HepG2 (cell line): ENCODE results near the gene NFS1. TPM values are rescaled to one million over a fixed set of nuclear protein-coding genes. Genes with fewer than 3 reads are reported as not detected.
A peak's percentile ranks its signal among the peaks of the same experiment; 100 is the strongest.

Experiments
- ATF7-NPFF ChIP-seq: sonication (generic); formaldehyde crosslinking; IDR thresholded peaks from 2 replicates; pipeline ENCODE4 v1.8.1; 2023; ENCODE audit warnings: mild to moderate bottlenecking, low read depth, missing genetic modification reagents, moderate library complexity
- BCL6 ChIP-seq: IDR thresholded peaks from 2 replicates; pipeline ENCODE4 v1.6.1; 2016; ENCODE audit warnings: missing genetic modification reagents, missing compliant biosample characterization
- CREM ChIP-seq, 2 experiments: sonication (generic) in 1 of 2; formaldehyde crosslinking in 1 of 2; IDR thresholded peaks; 2 replicates each; pipeline versions ENCODE4 v1.4.0 to v1.6.1; 2016 to 2020; ENCODE audit warnings: antibody characterized with exemption in 1 of 2, mild to moderate bottlenecking in 1 of 2, missing genetic modification reagents in 1 of 2
- ELF3 ChIP-seq: IDR thresholded peaks from 2 replicates; pipeline ENCODE4 v1.6.1; 2016; ENCODE audit warnings: missing genetic modification reagents, missing compliant biosample characterization
- ERF ChIP-seq: IDR thresholded peaks from 2 replicates; pipeline ENCODE4 v1.6.1; 2018; ENCODE audit warnings: missing biosample characterization, missing genetic modification reagents
- FOXA1 ChIP-seq, 2 experiments: fragments of 450-650 bp in 1 of 2; sonication (generic) in 1 of 2; formaldehyde crosslinking in 1 of 2; IDR thresholded peaks; 2 replicates each; pipeline versions ENCODE4 v1.4.0 to v1.6.1; 2016 to 2020; ENCODE audit warnings: missing genetic modification reagents in 1 of 2
- KAT8 ChIP-seq: IDR thresholded peaks from 2 replicates; pipeline ENCODE4 v1.6.1; 2016; ENCODE audit warnings: missing genetic modification reagents, missing compliant biosample characterization
- MBD4 ChIP-seq: IDR thresholded peaks from 2 replicates; pipeline ENCODE4 v1.6.1; 2012; ENCODE audit warnings: low read length, inconsistent platforms, borderline replicate concordance
- NFATC3 ChIP-seq: sonication (generic); formaldehyde crosslinking; IDR thresholded peaks from 2 replicates; pipeline ENCODE4 v1.5.1; 2020; ENCODE audit warnings: mild to moderate bottlenecking, missing genetic modification reagents
- POGZ ChIP-seq: sonication (generic); formaldehyde crosslinking; IDR thresholded peaks from 2 replicates; pipeline ENCODE4 v1.4.0; 2020; ENCODE audit warnings: mild to moderate bottlenecking, missing genetic modification reagents
- POLR2A ChIP-seq, 2 experiments: IDR thresholded peaks; 2 replicates each; pipeline ENCODE4 v1.6.1; 2011; ENCODE audit warnings: low read depth in 2 of 2, low read length in 2 of 2, mild to moderate bottlenecking in 1 of 2, moderate library complexity in 1 of 2; ENCODE audit not compliant: insufficient read depth in 1 of 2
- PPARG ChIP-seq: conservative IDR thresholded peaks from 2 replicates; pipeline ENCODE4 v1.6.1; 2016; ENCODE audit warnings: missing biosample characterization, missing genetic modification reagents
- PRPF4 ChIP-seq: fragments of 200-400 bp; formaldehyde crosslinking; IDR thresholded peaks from 2 replicates; pipeline ENCODE4 v1.6.1; 2016; ENCODE audit warnings: low read length, low read depth; ENCODE audit not compliant: poor library complexity, severe bottlenecking
- SAP130 ChIP-seq: IDR thresholded peaks from 2 replicates; pipeline ENCODE4 v1.6.1; 2016; ENCODE audit warnings: low read depth
- SP1 ChIP-seq, 2 experiments: fragments of 450-650 bp in 1 of 2; sonication (generic) in 1 of 2; formaldehyde crosslinking in 1 of 2; IDR thresholded peaks; 2 replicates each; pipeline versions ENCODE4 v1.4.0 to v1.6.1; 2016 to 2020; ENCODE audit warnings: missing genetic modification reagents in 1 of 2
- ZBTB20 ChIP-seq: sonication (generic); formaldehyde crosslinking; IDR thresholded peaks from 2 replicates; pipeline ENCODE4 v1.8.1; 2023; ENCODE audit warnings: missing genetic modification reagents, low read depth, mild to moderate bottlenecking, borderline replicate concordance
- ZFP36L1 ChIP-seq: sonication (generic); formaldehyde crosslinking; IDR thresholded peaks from 2 replicates; pipeline ENCODE4 v1.8.0; 2022; ENCODE audit warnings: mild to moderate bottlenecking, missing genetic modification reagents, moderate library complexity
- ZNF816 ChIP-seq: sonication (generic); formaldehyde crosslinking; IDR thresholded peaks from 2 replicates; pipeline ENCODE4 v1.8.0; 2022; ENCODE audit warnings: missing genetic modification reagents, mild to moderate bottlenecking, borderline replicate concordance
- polyA plus RNA-seq, 8 experiments: library from polyadenylated mRNA; depleted of rRNA in 3 of 8; stranded (reverse) in 7 of 8; unstranded in 1 of 8; fragments of >200 nt; fragmentation: Illumina TruSeq in 4 of 8; extraction: Trizol in 4 of 8; gene quantifications; 2 replicates each; pipeline versions ENCODE4 v1.2.1 to v1.2.3, GENCODE V29; 2011 to 2016; ENCODE audit warnings: low read depth in 4 of 8, missing spikeins in 1 of 8, mixed read lengths in 1 of 8; ENCODE audit not compliant: insufficient read depth in 1 of 8
- total RNA-seq, 5 experiments: library from RNA; depleted of rRNA; stranded (reverse); fragments of >200 nt; fragmentation: Illumina TruSeq; extraction: Trizol; gene quantifications; 2 replicates each; pipeline ENCODE4 v1.2.3, GENCODE V29; 2016; ENCODE audit warnings: low read depth in 1 of 5
- TF ChIP-seq, protein P1 (sequence below), 2 experiments: fragments of 450-650 bp in 1 of 2; sonication (generic) in 1 of 2; formaldehyde crosslinking; IDR thresholded peaks; 2 replicates each; pipeline versions ENCODE4 v1.5.0 to v1.8.0; 2020 to 2022; ENCODE audit warnings: mild to moderate bottlenecking in 1 of 2, missing genetic modification reagents in 1 of 2
- TF ChIP-seq, protein P2 (sequence below): sonication (generic); formaldehyde crosslinking; IDR thresholded peaks from 2 replicates; pipeline ENCODE4 v1.5.1; 2020; ENCODE audit warnings: mild to moderate bottlenecking, missing genetic modification reagents, borderline replicate concordance
- TF ChIP-seq, protein P3 (sequence below): sonication (generic); formaldehyde crosslinking; IDR thresholded peaks from 2 replicates; pipeline ENCODE4 v1.5.1; 2020; ENCODE audit warnings: mild to moderate bottlenecking, missing genetic modification reagents, moderate library complexity

The NFS1 gene
- total and polyA plus RNA-seq, 2 of the 13 experiments (the other 11 are each of a cell fraction or from before 2014, with no cell fraction given) = 65.9 to 88.1 TPM

DNA sequence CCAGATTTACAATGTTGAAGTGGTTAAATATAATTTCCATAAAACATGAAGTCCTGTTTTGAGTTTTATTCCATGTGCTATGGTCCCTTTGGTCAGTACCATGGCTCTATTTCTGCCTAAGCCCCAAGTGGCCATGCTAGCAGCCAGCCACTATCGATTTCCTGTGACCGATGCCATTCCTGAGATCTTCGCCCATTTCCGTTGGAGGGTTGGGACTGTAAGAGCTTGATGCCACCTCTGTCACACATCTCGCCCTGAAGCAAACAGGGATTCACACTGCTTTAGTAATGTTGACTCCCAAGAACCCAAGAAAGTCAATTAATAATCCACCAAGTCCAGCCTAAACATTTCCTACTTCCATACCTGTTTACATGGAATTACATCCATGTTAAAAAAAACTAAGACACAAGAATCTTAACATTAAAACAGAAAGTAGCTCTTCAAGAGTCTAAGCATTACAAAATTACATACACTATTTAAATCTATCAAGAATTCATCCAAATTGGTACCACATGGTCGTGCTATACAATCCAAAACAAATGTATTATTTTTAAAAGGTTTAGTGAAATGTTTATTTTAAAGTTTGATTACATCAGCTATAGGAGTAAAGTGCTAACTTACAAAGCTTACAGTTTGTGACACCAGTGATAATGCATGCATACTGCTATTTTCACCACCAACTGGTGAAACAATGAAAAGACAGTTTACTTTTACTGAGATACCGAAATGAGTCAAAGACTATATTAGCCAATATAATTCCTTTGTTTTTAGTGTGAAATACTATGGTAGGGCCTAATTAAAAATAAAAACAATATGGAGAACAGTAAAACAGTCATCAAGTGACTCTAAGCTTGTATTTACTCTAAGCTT lies 40.4 kb upstream of the NFS1 start (continued):
- TF ChIP-seq ZNF816 (CRISPR knock-in tag) = peak; percentile 72; the same call in 1 of the 2 replicates
- TF ChIP-seq, protein P1, sequence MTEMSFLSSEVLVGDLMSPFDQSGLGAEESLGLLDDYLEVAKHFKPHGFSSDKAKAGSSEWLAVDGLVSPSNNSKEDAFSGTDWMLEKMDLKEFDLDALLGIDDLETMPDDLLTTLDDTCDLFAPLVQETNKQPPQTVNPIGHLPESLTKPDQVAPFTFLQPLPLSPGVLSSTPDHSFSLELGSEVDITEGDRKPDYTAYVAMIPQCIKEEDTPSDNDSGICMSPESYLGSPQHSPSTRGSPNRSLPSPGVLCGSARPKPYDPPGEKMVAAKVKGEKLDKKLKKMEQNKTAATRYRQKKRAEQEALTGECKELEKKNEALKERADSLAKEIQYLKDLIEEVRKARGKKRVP (CRISPR knock-in tag; IDR thresholded peaks at IDR 0.05) = peak in 1 of 2 experiments; percentile 73; a peak in 3 of 4 replicates
- TF ChIP-seq SAP130 = peak; percentile 68; the same call in 1 of the 2 replicates
- peak; percentile 50; the same call in 1 of the 2 replicates for TF ChIP-seq MBD4
- 0 out of 2 replicates have a peak, but pooled peaks have one; percentile 6 for TF ChIP-seq KAT8
- peak; percentile 46; the same call in 1 of the 2 replicates for TF ChIP-seq POGZ (CRISPR knock-in tag)
- peak; percentile 34; the same call in 1 of the 2 replicates for TF ChIP-seq ELF3
- TF ChIP-seq PRPF4 = peak; percentile 95
- TF ChIP-seq ZFP36L1 (CRISPR knock-in tag) = 0 out of 2 replicates have a peak, but pooled peaks have one; percentile 13
- 0 out of 2 replicates have a peak, but pooled peaks have one; percentile 19 for TF ChIP-seq CREM (IDR thresholded peaks at IDR 0.05)
- TF ChIP-seq CREM (CRISPR knock-in tag; IDR thresholded peaks at IDR 0.05) = no peak
- no peak for TF ChIP-seq FOXA1 (IDR thresholded peaks at IDR 0.05)
- TF ChIP-seq FOXA1 (CRISPR knock-in tag; IDR thresholded peaks at IDR 0.05) = peak; percentile 50
- TF ChIP-seq ERF (CRISPR knock-in tag) = 0 out of 2 replicates have a peak, but pooled peaks have one; percentile 18
- TF ChIP-seq SP1 (IDR thresholded peaks at IDR 0.05) = no peak
- TF ChIP-seq SP1 (CRISPR knock-in tag; IDR thresholded peaks at IDR 0.05) = no peak
- TF ChIP-seq BCL6 = 0 out of 2 replicates have a peak, but pooled peaks have one; percentile 4
- TF ChIP-seq, protein P2, sequence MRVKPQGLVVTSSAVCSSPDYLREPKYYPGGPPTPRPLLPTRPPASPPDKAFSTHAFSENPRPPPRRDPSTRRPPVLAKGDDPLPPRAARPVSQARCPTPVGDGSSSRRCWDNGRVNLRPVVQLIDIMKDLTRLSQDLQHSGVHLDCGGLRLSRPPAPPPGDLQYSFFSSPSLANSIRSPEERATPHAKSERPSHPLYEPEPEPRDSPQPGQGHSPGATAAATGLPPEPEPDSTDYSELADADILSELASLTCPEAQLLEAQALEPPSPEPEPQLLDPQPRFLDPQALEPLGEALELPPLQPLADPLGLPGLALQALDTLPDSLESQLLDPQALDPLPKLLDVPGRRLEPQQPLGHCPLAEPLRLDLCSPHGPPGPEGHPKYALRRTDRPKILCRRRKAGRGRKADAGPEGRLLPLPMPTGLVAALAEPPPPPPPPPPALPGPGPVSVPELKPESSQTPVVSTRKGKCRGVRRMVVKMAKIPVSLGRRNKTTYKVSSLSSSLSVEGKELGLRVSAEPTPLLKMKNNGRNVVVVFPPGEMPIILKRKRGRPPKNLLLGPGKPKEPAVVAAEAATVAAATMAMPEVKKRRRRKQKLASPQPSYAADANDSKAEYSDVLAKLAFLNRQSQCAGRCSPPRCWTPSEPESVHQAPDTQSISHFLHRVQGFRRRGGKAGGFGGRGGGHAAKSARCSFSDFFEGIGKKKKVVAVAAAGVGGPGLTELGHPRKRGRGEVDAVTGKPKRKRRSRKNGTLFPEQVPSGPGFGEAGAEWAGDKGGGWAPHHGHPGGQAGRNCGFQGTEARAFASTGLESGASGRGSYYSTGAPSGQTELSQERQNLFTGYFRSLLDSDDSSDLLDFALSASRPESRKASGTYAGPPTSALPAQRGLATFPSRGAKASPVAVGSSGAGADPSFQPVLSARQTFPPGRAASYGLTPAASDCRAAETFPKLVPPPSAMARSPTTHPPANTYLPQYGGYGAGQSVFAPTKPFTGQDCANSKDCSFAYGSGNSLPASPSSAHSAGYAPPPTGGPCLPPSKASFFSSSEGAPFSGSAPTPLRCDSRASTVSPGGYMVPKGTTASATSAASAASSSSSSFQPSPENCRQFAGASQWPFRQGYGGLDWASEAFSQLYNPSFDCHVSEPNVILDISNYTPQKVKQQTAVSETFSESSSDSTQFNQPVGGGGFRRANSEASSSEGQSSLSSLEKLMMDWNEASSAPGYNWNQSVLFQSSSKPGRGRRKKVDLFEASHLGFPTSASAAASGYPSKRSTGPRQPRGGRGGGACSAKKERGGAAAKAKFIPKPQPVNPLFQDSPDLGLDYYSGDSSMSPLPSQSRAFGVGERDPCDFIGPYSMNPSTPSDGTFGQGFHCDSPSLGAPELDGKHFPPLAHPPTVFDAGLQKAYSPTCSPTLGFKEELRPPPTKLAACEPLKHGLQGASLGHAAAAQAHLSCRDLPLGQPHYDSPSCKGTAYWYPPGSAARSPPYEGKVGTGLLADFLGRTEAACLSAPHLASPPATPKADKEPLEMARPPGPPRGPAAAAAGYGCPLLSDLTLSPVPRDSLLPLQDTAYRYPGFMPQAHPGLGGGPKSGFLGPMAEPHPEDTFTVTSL (CRISPR knock-in tag) = peak; percentile 42; the same call in 1 of the 2 replicates
- peak; percentile 14; the same call in 1 of the 2 replicates for TF ChIP-seq ZBTB20 (CRISPR knock-in tag)
- peak in 1 of 2 experiments; percentile 65; a peak in 2 of 4 replicates for TF ChIP-seq POLR2A (IDR thresholded peaks at IDR 0.05; ENCODE audit: insufficient read depth in 1 of 2, low read depth in 2 of 2, low read length in 2 of 2)
- TF ChIP-seq PPARG (CRISPR knock-in tag) = 0 out of 2 replicates have a peak, but pooled peaks have one; percentile 2
- TF ChIP-seq ATF7-NPFF = no peak
- no peak for TF ChIP-seq NFATC3 (CRISPR knock-in tag)
- TF ChIP-seq, protein P3, sequence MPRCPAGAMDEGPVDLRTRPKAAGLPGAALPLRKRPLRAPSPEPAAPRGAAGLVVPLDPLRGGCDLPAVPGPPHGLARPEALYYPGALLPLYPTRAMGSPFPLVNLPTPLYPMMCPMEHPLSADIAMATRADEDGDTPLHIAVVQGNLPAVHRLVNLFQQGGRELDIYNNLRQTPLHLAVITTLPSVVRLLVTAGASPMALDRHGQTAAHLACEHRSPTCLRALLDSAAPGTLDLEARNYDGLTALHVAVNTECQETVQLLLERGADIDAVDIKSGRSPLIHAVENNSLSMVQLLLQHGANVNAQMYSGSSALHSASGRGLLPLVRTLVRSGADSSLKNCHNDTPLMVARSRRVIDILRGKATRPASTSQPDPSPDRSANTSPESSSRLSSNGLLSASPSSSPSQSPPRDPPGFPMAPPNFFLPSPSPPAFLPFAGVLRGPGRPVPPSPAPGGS (CRISPR knock-in tag) = no peak
